Endothelial cell of umbilical vein (primary cell): ENCODE data around the gene XRCC6. TPM values are rescaled to one million over a fixed set of nuclear protein-coding genes. Genes with fewer than 3 reads are reported as not detected.

ENCODE experiments used
- BruUV-seq: library from RNA; stranded (reverse); fragments of 400-500 nt; replicated peaks from 2 replicates; lab custom pipeline; 2021; lab: Mats Ljungman, UMichigan
- CTCF ChIA-PET: fragments of 300-600, 350-600 bp; sonication (Branson Sonifier 250); formaldehyde crosslinking; loops from one replicate; lab custom pipeline; 2021; ENCODE audit warnings: antibody characterized with exemption, inconsistent platforms; lab: Charles Lee
- POLR2A ChIA-PET: fragments of 300-600, 350-600 bp; sonication (Branson Sonifier 250); formaldehyde crosslinking; loops from one replicate; lab custom pipeline; 2021; ENCODE audit warnings: antibody characterized with exemption, inconsistent platforms; lab: Charles Lee
- DNase-seq: peaks from one replicate; pipeline ENCODE4 v3.0.0-alpha.2; 2011; ENCODE audit warnings: low read depth, low spot score
- FAIRE-seq: peaks from 2 replicates; lab custom pipeline; 2011; peaks lifted over from hg19 to GRCh38; lab: Jason Lieb, UNC
- H2AFZ ChIP-seq: 2 replicates; pipeline ENCODE4 v1.6.0; 2012; ENCODE audit warnings: low read depth, low read length, control low read depth, inconsistent platforms
- H3K27ac ChIP-seq: 2 replicates; pipeline ENCODE4 v1.5.1; 2011; ENCODE audit warnings: low read depth, mild to moderate bottlenecking, control low read depth, low read length, moderate library complexity; ENCODE audit not compliant: insufficient read depth
- H3K27me3 ChIP-seq, 2 experiments: 2 replicates each; pipeline versions ENCODE4 v1.6.0 to v1.6.1; 2011; ENCODE audit warnings: low read length in 2 of 2, mixed read lengths in 1 of 2; ENCODE audit not compliant: control insufficient read depth in 2 of 2, insufficient read depth in 2 of 2
- H3K36me3 ChIP-seq, 2 experiments: 2 replicates in 1 of 2; 3 replicates in 1 of 2; pipeline ENCODE4 v1.5.1; 2011; ENCODE audit warnings: low read length in 2 of 2, mild to moderate bottlenecking in 1 of 2, moderate library complexity in 1 of 2; ENCODE audit not compliant: control insufficient read depth in 2 of 2, insufficient read depth in 2 of 2; ENCODE audit errors: extremely low read depth in 1 of 2
- H3K4me1 ChIP-seq: 3 replicates; pipeline ENCODE4 v1.5.1; 2011; ENCODE audit warnings: mild to moderate bottlenecking, low read length; ENCODE audit not compliant: control insufficient read depth, insufficient read depth; ENCODE audit errors: extremely low read depth
- H3K4me2 ChIP-seq: 2 replicates; pipeline ENCODE4 v1.6.1; 2011; ENCODE audit warnings: low read length, control low read depth, mixed read lengths; ENCODE audit not compliant: insufficient read depth
- H3K4me3 ChIP-seq, 3 experiments: fragments of 200-600 bp in 1 of 3; sonication (generic), shearing (Covaris generic) in 1 of 3; replicated peaks in 1 of 3; 2 replicates each; pipeline ENCODE4 v1.5.1; 2011 to 2016; ENCODE audit warnings: control low read depth in 3 of 3, low read length in 3 of 3, mild to moderate bottlenecking in 2 of 3, inconsistent platforms in 1 of 3, low read depth in 1 of 3, moderate library complexity in 1 of 3; ENCODE audit not compliant: insufficient read depth in 1 of 3
- H3K79me2 ChIP-seq: 2 replicates; pipeline ENCODE4 v1.6.0; 2012; ENCODE audit warnings: low read length, inconsistent platforms; ENCODE audit not compliant: control insufficient read depth, insufficient read depth
- H3K9ac ChIP-seq: replicated peaks from 2 replicates; pipeline ENCODE3; 2011; ENCODE audit warnings: low read length, control low read depth; ENCODE audit not compliant: insufficient read depth; ENCODE audit errors: extremely low read depth
- H3K9me1 ChIP-seq: replicated peaks from 3 replicates; pipeline ENCODE4 v1.6.0; 2011; ENCODE audit warnings: mild to moderate bottlenecking, low read length; ENCODE audit not compliant: control insufficient read depth, insufficient read depth; ENCODE audit errors: extremely low read depth
- H3K9me3 ChIP-seq: replicated peaks from 2 replicates; pipeline ENCODE4 v1.5.1; 2012; ENCODE audit warnings: low read length, inconsistent platforms; ENCODE audit not compliant: control insufficient read depth, insufficient read depth
- H4K20me1 ChIP-seq: replicated peaks from 2 replicates; pipeline ENCODE3; 2011; ENCODE audit warnings: mild to moderate bottlenecking, low read length; ENCODE audit not compliant: control insufficient read depth, insufficient read depth; ENCODE audit errors: extremely low read depth
- CTCF ChIP-seq, 2 donors: IDR thresholded peaks; 1 replicate in 1 of 2; 2 replicates in 1 of 2; pipeline ENCODE4 v1.5.1; 2011; ENCODE audit warnings: low read length in 2 of 2, mild to moderate bottlenecking in 2 of 2, moderate library complexity in 2 of 2, control low read depth in 1 of 2, inconsistent platforms in 1 of 2, low read depth in 1 of 2; ENCODE audit not compliant: insufficient read depth in 1 of 2; ENCODE audit errors: extremely low read depth in 1 of 2
- FOS ChIP-seq: IDR thresholded peaks from 2 replicates; pipeline ENCODE4 v1.6.1; 2011; ENCODE audit warnings: mild to moderate bottlenecking, low read length, moderate library complexity, borderline replicate concordance; ENCODE audit not compliant: insufficient read depth
- GATA2 ChIP-seq: IDR thresholded peaks from 2 replicates; pipeline ENCODE4 v1.7.0; 2011; ENCODE audit warnings: low read depth, mild to moderate bottlenecking, moderate library complexity, mixed read lengths, low read length; ENCODE audit not compliant: insufficient read length, insufficient read depth
- JUN ChIP-seq: IDR thresholded peaks from 2 replicates; pipeline ENCODE4 v1.6.1; 2011; ENCODE audit warnings: borderline replicate concordance, low read depth; ENCODE audit not compliant: insufficient read length, insufficient read depth
- MAX ChIP-seq: IDR thresholded peaks from 2 replicates; pipeline ENCODE4 v1.6.1; 2011; ENCODE audit not compliant: insufficient read depth, insufficient read length
- MYC ChIP-seq: IDR thresholded peaks from one replicate; pipeline ENCODE4 v1.6.1; 2011; ENCODE audit warnings: mild to moderate bottlenecking, low read depth, low read length
- POLR2A ChIP-seq: IDR thresholded peaks from 2 replicates; pipeline ENCODE4 v1.6.1; 2012; ENCODE audit warnings: low read depth, mild to moderate bottlenecking, control low read depth, low read length
- POLR2AphosphoS5 ChIP-seq: IDR thresholded peaks from 2 replicates; pipeline ENCODE4 v1.6.1; 2012; ENCODE audit warnings: low read depth, mild to moderate bottlenecking, control low read depth, low read length, moderate library complexity; ENCODE audit not compliant: insufficient read depth
- dilution Hi-C: fragments of 300-500 bp; cut with MboI; formaldehyde crosslinking; loops from one replicate; pipeline ENCODE4 v1.15.0; 2019; ENCODE audit warnings: low sequenced_read_pairs; ENCODE audit not compliant: extremely low pct_ligation_motif_present
- intact Hi-C: fragments of 100-400 bp; cut with micrococcal nuclease; formaldehyde crosslinking; loops from one replicate; pipeline ENCODE4 v1.10.0; 2022
- polyA plus RNA-seq, 4 experiments: library from polyadenylated mRNA; depleted of rRNA in 3 of 4; stranded (reverse) in 3 of 4; unstranded in 1 of 4; fragments of >200 nt; gene quantifications; 2 replicates each; pipeline versions ENCODE4 v1.2.1 to v1.2.3, GENCODE V29; 2011 to 2012; ENCODE audit warnings: missing spikeins in 1 of 4
- total RNA-seq: library from RNA; stranded (reverse); gene quantifications from 2 replicates; pipeline ENCODE4 v1.2.3, GENCODE V29; 2021

The XRCC6 gene
- total and polyA plus RNA-seq, 2 donors (not counting 3 experiments of a cell fraction or from before 2014, with no cell fraction given), result 117 to 309 TPM

GRCh38 chr22:41598891-41599635 lies 22.0 kb upstream of the XRCC6 start:
- Histone ChIP-seq H3K9me1 (no peaks in the 10 kb centered on the region), H3K79me2 (no peaks in the 10 kb centered on the region), H3K27me3 (no peaks in the 10 kb centered on the region), H2AFZ (no peak overlapping the region), H3K4me2 (no peak overlapping the region), H4K20me1 (no peaks in the 10 kb centered on the region), H3K9ac (no peak overlapping the region), H3K4me3 (no peak overlapping the region), H3K4me1 (peaks cover 15% of the 10 kb centered on the region), H3K27ac (peak overlapping the region; percentile 42), H3K9me3 (no peaks in the 10 kb centered on the region), H3K36me3 (peaks cover 7 to 22% of the 10 kb centered on the region in 2 experiments)
- dilution Hi-C loops, result no loop called here
- intact Hi-C loops, result no loop called here
- FAIRE-seq (no peak), DNase-seq (no peak)
- TF ChIP-seq MAX, result no peak
- TF ChIP-seq GATA2, result no peak
- no peak for TF ChIP-seq MYC
- no peak for TF ChIP-seq JUN
- TF ChIP-seq FOS, result no peak
- no peak for TF ChIP-seq POLR2AphosphoS5
- no peak for TF ChIP-seq POLR2A
- TF ChIP-seq CTCF (IDR thresholded peaks at IDR 0.05; ENCODE audit: extremely low read depth in 1 of 2, insufficient read depth in 1 of 2, low read depth in 1 of 2, low read length in 2 of 2), result no peak
- ChIA-PET CTCF (interaction anchor here (0.7 to 3.1 kb wide), 8 partner anchors 9 to 195 kb away, joined by 3 to 61 read pairs (median 4); partner anchors contain the start of genes PMM1 and POLR3H), POLR2A (interaction anchor here (1.1 to 1.3 kb wide), 2 partner anchors 9 to 22 kb away, joined by 3 to 8 read pairs; partner anchors contain the start of genes DESI1, PMM1 and XRCC6)
- no TSS peak for BruUV-seq
